Spleen (tissue), 11 donors: ENCODE measurements around the gene SDK1. TPM values are rescaled to one million over a fixed set of nuclear protein-coding genes. Genes with fewer than 3 reads are reported as not detected.
A peak's percentile ranks its signal among the peaks of the same experiment; 100 is the strongest.

Source experiments
- DNase-seq: peaks from one replicate; pipeline ENCODE4 v3.0.0-alpha.2; 2020
- H3K27ac ChIP-seq, 8 donors: fragments of 200-600 bp; sonication (generic) in 7 of 8; 1 replicate in 4 of 8; 2 replicates in 4 of 8; pipeline versions ENCODE4 v1.5.0 to v1.8.0; 2016 to 2021; ENCODE audit warnings: inconsistent platforms in 4 of 8, mild to moderate bottlenecking in 4 of 8, moderate library complexity in 1 of 8
- H3K27me3 ChIP-seq, 7 donors: fragments of 200-600 bp; sonication (generic) in 6 of 7; replicated peaks in 1 of 7; 1 replicate in 4 of 7; 2 replicates in 3 of 7; pipeline versions ENCODE4 v1.5.0 to v1.8.0; 2016 to 2021; ENCODE audit warnings: inconsistent platforms in 3 of 7, mild to moderate bottlenecking in 1 of 7
- H3K36me3 ChIP-seq, 6 donors: fragments of 200-600 bp; sonication (generic) in 5 of 6; 1 replicate in 4 of 6; 2 replicates in 2 of 6; pipeline versions ENCODE4 v1.5.0 to v1.8.0; 2016 to 2021; ENCODE audit warnings: inconsistent platforms in 2 of 6
- H3K4me1 ChIP-seq, 6 donors: fragments of 200-600 bp; sonication (generic) in 5 of 6; 1 replicate in 3 of 6; 2 replicates in 3 of 6; pipeline versions ENCODE4 v1.5.0 to v1.8.0; 2016 to 2021; ENCODE audit warnings: inconsistent platforms in 3 of 6
- H3K4me3 ChIP-seq, 8 donors: fragments of 200-600 bp; sonication (generic) in 7 of 8; 1 replicate in 4 of 8; 2 replicates in 4 of 8; pipeline versions ENCODE4 v1.5.0 to v1.8.0; 2016 to 2021; ENCODE audit warnings: inconsistent platforms in 4 of 8, mild to moderate bottlenecking in 4 of 8, moderate library complexity in 2 of 8
- H3K9me3 ChIP-seq, 8 donors: fragments of 200-600 bp; sonication (generic) in 7 of 8; 1 replicate in 4 of 8; 2 replicates in 4 of 8; pipeline versions ENCODE4 v1.5.0 to v1.8.0; 2016 to 2021; ENCODE audit warnings: inconsistent platforms in 4 of 8
- CTCF ChIP-seq, 11 experiments: fragments of 200-600 bp in 7 of 11; fragments of 450-650 bp in 4 of 11; sonication (generic) in 4 of 11; IDR thresholded peaks in 8 of 11; conservative IDR thresholded peaks in 3 of 11; 1 replicate in 7 of 11; 2 replicates in 4 of 11; pipeline versions ENCODE4 v1.4.0 to v1.8.0; 2016 to 2021; ENCODE audit warnings: antibody characterized with exemption in 11 of 11, inconsistent platforms in 4 of 11, mild to moderate bottlenecking in 1 of 11
- POLR2A ChIP-seq, 3 donors: fragments of 450-650 bp; IDR thresholded peaks; one replicate each; pipeline ENCODE4 v1.5.1; 2017; ENCODE audit warnings: antibody characterized with exemption in 3 of 3, mild to moderate bottlenecking in 1 of 3
- POLR2AphosphoS5 ChIP-seq, 3 donors: sonication (generic); formaldehyde crosslinking; IDR thresholded peaks; one replicate each; pipeline ENCODE4 v1.5.1; 2017; ENCODE audit warnings: antibody characterized with exemption in 3 of 3
- WGBS, 5 donors: extraction: QIAGEN DNeasy Blood & Tissue Kit in 3 of 5; methylation state at CpG; one replicate each; pipeline versions ENCODE4 v1.1.5 to v1.1.7; 2013 to 2018; 5-methylcytosine and 5-hydroxymethylcytosine counted together
- intact Hi-C: fragments of 100-400 bp; cut with DNase I; formaldehyde crosslinking; loops from one replicate; pipeline ENCODE4 v1.15.0; 2023; ENCODE audit warnings: low total_unique reads
- polyA plus RNA-seq, 3 donors: library from polyadenylated mRNA; stranded (reverse); fragments of 200-250 nt; gene quantifications; one replicate each; pipeline ENCODE4 v1.2.1, GENCODE V29; 2013
- total RNA-seq, 7 donors: library from RNA; depleted of rRNA in 3 of 7; stranded (reverse); fragments of >200 nt in 3 of 7; fragmentation: NEBNext Ultra II Directional in 4 of 7; extraction: Animal tissue kit (Norgen Biotek cat#: 25700) in 4 of 7; gene quantifications; one replicate each; pipeline versions ENCODE4 v1.1.0 to v1.2.1, GENCODE V29; 2016 to 2021
- donor health status: healthy with polysubstance abuse.
- donor health status: DM: no; HTN: no; CAD: no; lungs with moderate emphysema.
- donor health status: DM: no; HTN: no; CAD: no.
- donor health status: Bipolar disorder and iron deficiency.
- donor health status: healthy.
- donor health status: DM: no; HTN: no; CAD: no.
- donor health status: DM: yes; HTN: yes; CAD: no.

Gene SDK1
- total and polyA plus RNA-seq, 10 donors: 3.2 to 54.1 (median 35.1) TPM

- intact Hi-C loops: no loop called here
- no peaks in the 10 kb centered on the region for H3K9me3 ChIP-seq
- WGBS, 5 donors: 83 to 92% (median 86%) methylated on average over 15 to 21 of the region's 21 CpGs
Observed at GRCh38 chr7:4139656-4140625, 838.9 kb downstream of the SDK1 start.

GRCh38 chr7:4140933-4141332 is 839.9 kb downstream of the SDK1 start:
- TF ChIP-seq POLR2A (IDR thresholded peaks at IDR 0.05): no peak
- no peak for TF ChIP-seq CTCF (IDR thresholded peaks at IDR 0.05 in 8 of 11, conservative IDR thresholded peaks at IDR 0.05 in 3 of 11)
- no peak for TF ChIP-seq POLR2AphosphoS5 (IDR thresholded peaks at IDR 0.05)
- peak; percentile 22 for DNase-seq
- WGBS, 5 donors: 79 to 89% (median 84%) methylated on average over 5 of the region's 5 CpGs
- no peaks in the 10 kb centered on the region for H3K9me3 ChIP-seq
- H3K36me3 ChIP-seq: peaks cover 0 to 3% (median 0%) of the 10 kb centered on the region in 6 donors
- H3K27me3 ChIP-seq: peaks cover 0 to 22% (median 0%) of the 10 kb centered on the region in 7 donors
- intact Hi-C loops: no loop called here
- H3K4me1 ChIP-seq: peaks cover 0 to 17% (median 6%) of the 10 kb centered on the region in 6 donors
- no peak overlapping the region for H3K4me3 ChIP-seq
- H3K27ac ChIP-seq: no peak overlapping the region

More at GRCh38 chr7:4139656-4140625, 838.9 kb downstream of the SDK1 start:
- no peak overlapping the region for H3K27ac ChIP-seq
- H3K36me3 ChIP-seq: peaks cover 0 to 7% (median 0%) of the 10 kb centered on the region in 6 donors
- peak; percentile 56 for DNase-seq
- TF ChIP-seq CTCF (IDR thresholded peaks at IDR 0.05 in 8 of 11, conservative IDR thresholded peaks at IDR 0.05 in 3 of 11) (no peak), POLR2AphosphoS5 (IDR thresholded peaks at IDR 0.05) (no peak), POLR2A (IDR thresholded peaks at IDR 0.05) (no peak)
- peaks cover 0 to 14% (median 0%) of the 10 kb centered on the region in 7 donors for H3K27me3 ChIP-seq
- no peak overlapping the region for H3K4me3 ChIP-seq
- peaks cover 0 to 13% (median 5%) of the 10 kb centered on the region in 6 donors for H3K4me1 ChIP-seq

GRCh38 chr7:4143006-4143405 is 842.0 kb downstream of the SDK1 start:
- TF ChIP-seq POLR2A (IDR thresholded peaks at IDR 0.05) (no peak), CTCF (IDR thresholded peaks at IDR 0.05 in 8 of 11, conservative IDR thresholded peaks at IDR 0.05 in 3 of 11) (no peak), POLR2AphosphoS5 (IDR thresholded peaks at IDR 0.05) (no peak)
- H3K9me3 ChIP-seq: no peaks in the 10 kb centered on the region
- no peak overlapping the region for H3K27ac ChIP-seq
- intact Hi-C loops: no loop called here
- H3K36me3 ChIP-seq: peaks cover 0 to 22% (median 0%) of the 10 kb centered on the region in 6 donors
- peak; percentile 44 for DNase-seq
- WGBS, 5 donors: 87 to 91% (median 88%) methylated on average over 7 of the region's 7 CpGs
- H3K4me3 ChIP-seq: no peak overlapping the region
- H3K27me3 ChIP-seq: peaks cover 0 to 22% (median 0%) of the 10 kb centered on the region in 7 donors
- peaks cover 0 to 17% (median 6%) of the 10 kb centered on the region in 6 donors for H3K4me1 ChIP-seq
